ENCODE results near the gene M1AP.
A peak's percentile ranks its signal among the peaks of the same experiment; 100 is the strongest.

The M1AP gene

DNA sequence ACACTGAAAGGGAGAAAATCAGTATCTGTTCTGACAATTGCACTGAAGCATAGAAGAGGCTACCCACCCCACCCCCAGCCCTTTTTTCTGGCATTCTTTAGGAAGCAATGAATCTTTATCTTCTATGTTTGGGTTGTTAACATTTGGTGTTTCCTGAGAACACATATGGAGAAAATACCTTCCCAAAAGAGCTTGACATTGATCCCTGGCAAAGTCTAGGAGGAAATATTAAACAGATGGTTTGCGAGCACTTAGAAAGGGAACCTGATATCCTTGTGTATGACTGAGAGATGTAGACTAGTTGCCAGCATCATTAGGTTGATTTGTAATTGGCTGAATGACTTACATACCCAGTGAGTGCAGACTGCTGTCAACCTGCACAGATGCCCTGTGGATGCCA, 50.7 kb downstream of the M1AP start:
- no peak for ATAC-seq

DNA sequence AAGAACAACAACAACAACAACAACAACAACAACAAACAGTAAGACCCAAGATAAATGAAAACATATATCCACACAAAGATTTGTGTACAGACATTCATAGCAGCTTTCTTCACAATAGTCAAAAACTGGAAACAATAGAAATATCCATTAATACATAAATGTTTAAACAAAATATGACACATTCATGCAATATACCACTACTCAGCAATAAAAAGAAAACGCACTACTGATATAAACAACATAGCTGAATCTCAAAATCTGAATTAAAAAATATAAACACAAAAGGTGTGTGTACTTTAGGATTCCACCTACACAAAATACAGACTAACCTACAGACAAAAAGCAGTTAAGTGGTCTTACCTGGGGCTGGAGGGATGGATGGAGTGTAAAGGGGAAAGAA, 51.5 kb downstream of the M1AP start:
- DNase-seq (no peak), ATAC-seq (no peak)

More for the DNA sequence above, 50.7 kb downstream of the M1AP start:
- DNase-seq = no peak

DNA sequence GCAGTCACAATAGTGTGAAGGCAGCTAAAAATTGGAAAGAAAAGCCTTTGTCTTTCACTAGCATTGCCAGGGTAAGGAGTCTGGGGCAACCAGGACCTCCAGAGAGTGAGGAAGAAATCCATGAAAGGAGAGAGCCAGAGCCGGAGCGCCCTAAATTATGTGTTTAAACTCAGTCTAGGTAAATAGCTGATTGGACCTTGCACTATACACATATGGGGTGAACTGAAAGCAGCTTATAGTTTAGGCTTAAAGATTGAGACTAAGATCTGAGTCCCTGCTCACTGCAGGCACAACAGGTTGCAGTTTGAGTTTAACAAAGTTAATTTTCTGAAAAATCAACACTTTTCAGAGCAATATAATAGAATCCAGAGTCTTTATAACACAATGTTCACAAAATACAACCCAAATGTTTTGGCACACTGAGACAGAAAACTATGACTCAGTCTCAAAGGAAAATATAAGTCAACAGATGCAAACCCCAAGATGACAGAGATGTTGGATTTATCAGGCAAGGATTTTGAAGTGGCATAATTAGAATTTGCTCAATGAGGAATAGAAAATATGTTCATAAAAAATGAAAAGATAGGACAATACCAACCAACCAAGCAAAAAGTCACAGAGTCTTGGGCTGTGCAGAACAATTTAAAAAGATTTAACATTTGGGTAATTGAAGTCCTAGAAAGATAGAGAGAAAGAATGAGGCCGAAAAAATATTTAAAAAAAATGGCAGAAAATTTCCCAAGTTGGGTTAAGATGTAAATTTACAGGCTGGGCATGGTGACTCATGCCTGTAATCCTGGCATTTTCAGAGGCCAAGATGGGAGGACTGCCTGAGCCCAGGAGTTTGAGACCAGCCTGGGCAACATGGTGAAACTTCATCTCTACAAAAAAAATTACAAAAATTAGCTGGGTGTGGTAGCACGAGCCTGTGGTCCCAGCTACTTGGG, 54.0 kb downstream of the M1AP start:
- no peak for ATAC-seq
- DNase-seq = no peak

DNA sequence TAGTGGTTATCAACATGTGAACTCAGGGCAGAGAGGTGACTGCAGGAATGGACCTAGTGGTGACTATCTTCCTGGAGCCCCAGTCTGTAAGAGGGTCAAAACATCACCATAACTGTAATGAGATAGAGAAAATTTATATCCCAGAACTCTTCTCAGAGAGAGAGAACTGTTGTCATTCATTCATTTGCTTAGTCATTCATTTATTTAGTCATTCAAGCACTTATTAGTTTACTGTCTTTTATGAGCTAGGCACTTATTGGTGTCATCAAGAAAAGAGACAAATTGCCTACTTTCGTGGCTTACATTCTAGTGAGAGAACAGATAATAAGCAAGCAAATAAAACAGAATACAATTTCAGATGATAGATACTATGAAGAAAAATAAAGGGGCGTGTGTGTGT, 59.5 kb downstream of the M1AP start:
- ATAC-seq (no peak), DNase-seq (no peak)

DNA sequence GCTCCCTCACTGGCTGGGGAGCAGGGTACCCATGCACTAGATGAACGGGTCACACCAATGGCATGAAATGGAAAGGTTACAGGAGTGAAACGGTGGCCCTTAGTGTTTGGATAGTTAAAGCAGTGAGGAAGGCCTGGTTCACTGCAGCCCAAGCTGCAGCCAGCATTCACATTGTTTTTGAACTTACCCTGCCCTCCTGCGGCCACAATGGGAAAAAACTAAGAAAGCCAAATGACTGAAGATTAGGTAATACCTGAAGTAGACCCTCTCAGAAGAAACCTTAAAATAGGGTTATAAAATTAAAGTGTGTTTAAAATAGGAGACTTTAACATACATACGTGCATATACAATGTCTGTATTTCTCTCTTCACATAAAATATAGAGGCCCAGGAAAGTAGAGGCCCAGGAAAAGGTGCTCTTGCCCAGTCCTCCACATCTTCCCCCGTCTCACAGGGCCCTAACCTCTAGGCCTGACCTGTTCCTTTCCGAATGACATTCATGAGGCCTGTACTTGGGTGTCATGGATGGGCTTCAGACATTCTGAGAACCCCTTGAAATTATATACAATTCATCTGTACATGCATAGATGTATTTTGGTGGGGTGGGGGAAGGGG, 60.4 kb downstream of the M1AP start:
- peak; percentile 58 for DNase-seq
- ATAC-seq = peak; percentile 80

GRCh38 chr2:74585406-74586185, 62.5 kb downstream of the M1AP start:
- ATAC-seq (peak; percentile 49), DNase-seq (no peak)

DNA sequence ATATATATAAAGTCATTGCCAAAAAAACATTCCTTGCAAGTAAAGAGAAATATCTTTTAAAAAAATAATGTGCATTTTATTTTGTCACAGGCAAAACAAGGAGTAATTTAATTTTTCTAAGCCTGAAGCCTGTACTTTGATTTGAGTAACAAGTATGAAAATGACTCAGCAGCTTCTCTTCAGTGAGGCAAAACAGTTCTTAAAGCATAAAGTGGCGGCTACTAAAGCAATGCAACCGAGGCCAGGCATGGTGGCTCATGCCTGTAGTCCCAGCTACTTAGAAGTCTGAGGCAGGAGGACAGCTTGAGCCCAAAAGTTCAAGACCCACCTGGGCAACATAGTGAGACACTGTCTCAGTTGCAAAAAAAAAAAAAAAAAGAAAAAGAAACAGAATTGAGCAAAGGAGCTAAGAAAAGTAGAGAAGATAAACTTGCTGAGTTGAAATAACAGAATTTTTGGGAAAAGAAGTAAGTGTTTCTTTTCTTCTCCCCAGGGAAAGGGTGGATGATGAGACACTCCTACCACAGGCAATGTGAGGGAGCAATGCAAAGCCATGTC, 64.0 kb downstream of the M1AP start:
- DNase-seq = no peak
- ATAC-seq = peak; percentile 29

GRCh38 chr2:74583504-74583903, 64.6 kb downstream of the M1AP start:
- no peak for DNase-seq
- no peak for ATAC-seq

- ATAC-seq = no peak
- DNase-seq = no peak
These were observed 65.9 kb downstream of the M1AP start for GRCh38 chr2:74582184-74582583.

GRCh38 chr2:74581463-74581862, 66.7 kb downstream of the M1AP start:
- DNase-seq (no peak), ATAC-seq (no peak)

GRCh38 chr2:74578408-74578807, 69.7 kb downstream of the M1AP start:
- ATAC-seq (no peak), DNase-seq (no peak)

DNA sequence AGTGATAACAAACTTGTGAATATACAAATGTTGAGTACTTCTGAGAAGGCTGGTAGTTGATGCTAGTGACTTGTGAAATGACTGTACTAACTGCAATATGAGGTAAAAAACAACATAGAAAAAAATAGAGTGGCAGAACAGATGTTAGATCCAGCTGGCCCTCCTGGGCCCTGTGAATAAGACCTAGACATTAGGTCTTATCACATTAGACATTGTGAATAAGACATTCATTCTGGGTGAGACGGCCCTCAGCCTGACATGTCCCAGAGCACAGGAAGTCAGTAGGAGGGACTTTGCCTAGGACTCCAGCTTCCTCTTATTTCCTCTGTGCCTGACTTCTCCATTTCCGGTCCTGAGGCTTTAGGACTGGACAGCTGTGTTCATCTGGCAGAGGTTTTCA, 70.7 kb downstream of the M1AP start:
- peak; percentile 20 for ATAC-seq
- no peak for DNase-seq

DNA sequence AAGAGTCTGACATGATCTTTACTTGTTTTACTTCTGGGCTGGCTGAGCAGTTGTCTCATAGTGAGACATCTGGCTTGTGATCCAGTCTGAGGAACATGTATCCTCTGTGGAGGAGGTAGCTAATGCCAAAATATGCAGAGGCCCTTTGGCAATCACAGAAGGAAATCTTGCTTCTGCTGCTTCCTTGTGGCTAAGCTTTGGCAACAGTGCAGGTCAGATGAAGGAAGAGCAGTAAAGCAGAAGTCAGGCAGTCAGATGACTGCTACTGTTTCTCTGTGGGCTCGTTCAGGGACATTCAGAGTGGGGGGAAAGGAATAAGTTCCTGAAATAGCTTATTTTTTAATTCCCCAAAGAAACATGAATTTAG, 71.3 kb downstream of the M1AP start:
- DNase-seq = no peak
- ATAC-seq = no peak

DNA sequence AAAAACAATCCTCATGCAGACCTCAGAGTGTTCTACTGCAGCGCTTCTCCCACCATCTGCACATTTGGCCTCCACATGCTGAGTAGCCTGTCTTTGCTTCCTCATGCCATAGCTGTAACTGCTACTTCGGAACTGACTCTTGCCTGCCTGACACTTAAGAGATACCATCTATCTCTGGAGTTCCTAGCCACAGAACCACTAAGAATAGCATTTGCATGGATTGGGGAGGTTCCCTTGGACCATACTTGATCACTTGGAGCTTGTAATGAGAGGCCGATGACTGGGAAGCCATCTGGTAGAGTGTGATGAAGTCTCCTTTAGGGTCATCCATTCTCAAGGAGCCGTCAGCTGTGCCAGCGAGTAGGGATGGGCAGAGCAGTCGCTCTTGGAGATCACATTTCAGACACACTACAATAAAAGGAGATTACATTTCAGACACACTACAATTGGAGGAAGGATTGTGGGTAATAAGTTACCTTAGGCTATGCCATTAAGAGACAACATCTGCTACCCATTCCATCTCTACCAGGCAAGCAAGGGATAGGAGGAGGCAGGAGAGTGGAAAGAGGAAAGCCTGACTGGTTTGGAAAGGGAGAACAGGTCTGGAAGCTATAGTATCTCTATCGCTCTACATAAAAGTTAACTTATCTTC, 71.8 kb downstream of the M1AP start:
- ATAC-seq = no peak
- DNase-seq = no peak

DNA sequence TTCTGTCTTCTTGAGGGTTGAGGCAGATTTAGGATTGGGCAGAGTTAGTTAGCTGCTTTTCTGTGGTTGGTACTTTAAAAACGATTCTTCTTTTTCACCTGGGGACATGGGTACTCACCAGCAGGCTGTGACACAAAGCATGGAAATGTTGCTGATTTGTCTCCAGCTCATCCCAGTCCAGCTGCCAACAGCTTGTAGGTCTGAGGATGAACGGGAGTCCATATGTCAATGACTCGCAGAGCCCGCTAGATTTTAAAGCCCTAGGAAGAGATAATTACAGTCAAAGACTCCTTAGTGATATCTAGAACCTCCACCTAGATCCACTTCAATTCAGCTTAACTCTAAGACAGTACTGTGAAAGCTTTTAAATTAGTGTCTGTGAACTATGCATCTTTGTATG, 72.8 kb downstream of the M1AP start:
- DNase-seq (no peak), ATAC-seq (no peak)

DNA sequence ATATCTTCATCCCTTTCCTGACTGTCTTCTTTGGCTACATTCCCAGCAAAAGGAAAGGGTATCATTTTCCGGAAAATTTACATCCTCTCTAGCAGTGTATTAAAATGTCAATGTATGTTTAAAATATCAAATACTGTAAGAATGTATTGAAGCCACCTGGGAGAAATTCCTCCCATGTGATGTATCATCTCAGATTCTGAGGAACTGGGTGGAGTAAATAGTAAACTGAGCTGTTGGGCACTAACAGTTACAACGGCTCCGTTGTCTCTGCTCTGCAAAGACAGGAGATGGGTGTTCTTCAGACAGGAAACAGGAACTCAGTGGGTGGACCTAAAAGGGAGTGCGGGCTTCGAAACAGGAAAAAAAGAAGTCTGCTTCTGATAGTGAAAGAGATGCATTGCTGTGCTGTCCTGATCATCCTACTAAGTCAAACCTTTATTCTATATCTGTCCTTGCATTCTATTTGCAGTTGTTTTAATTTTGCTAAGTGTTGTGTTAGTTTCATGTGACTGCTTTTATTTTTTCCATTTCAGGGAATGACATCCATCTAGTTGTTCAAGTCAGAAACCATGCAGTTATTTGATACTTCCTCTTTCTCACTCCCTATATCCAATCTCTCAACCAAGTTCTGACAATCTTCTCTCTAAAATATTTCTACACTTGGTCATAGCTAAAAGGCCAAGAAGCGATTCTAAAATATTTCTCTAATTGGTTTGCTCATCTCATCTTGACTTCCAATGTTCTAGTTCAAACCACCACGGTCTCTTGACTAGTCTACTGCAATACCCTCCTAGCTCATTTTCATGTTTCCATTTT, 74.2 kb downstream of the M1AP start:
- ATAC-seq (peak; percentile 64), DNase-seq (no peak)

GRCh38 chr2:74572178-74572925, 75.8 kb downstream of the M1AP start:
- ATAC-seq = no peak

GRCh38 chr2:74571058-74571457, 77.1 kb downstream of the M1AP start:
- no peak for DNase-seq
- peak; percentile 80 for ATAC-seq

More at GRCh38 chr2:74572178-74572925, 75.8 kb downstream of the M1AP start:
- no peak for DNase-seq

DNA sequence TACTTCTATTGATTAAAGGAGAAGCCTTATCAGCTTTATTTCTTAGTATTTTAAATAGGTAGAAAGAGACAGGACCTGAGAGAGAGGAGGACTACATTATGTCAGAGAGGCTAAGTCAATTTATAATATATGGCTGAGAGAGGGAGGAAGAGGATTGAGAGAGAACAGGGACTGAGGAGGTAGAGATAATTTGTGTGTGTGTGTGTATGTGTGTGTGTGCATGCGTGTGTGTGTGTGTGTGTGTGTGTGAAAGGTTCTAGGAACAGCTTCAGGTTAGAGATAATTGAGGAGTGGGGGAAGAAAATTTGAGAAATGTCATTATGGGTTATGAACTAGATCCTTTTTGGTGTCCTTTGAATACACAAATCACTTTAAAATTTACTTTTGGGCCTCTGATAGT, 78.4 kb downstream of the M1AP start:
- ATAC-seq = no peak

DNA sequence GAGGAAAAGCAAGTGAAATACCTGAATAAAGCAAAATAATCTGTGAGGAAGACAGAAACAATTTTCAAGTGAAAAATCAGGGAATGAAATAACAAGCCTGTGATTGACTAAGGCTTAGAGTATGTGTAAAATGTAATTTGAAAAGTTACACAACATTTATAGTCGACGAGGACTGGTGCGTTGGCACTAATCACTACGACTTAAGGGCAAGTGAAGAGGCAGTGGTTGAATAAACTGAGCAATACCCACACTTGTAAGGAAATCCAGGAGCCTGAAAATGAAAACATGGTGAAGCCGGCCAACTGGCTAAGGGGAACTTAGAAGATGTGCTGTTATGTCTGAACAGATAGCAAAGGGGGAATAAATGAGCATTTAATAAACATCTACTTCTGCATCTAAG, 80.2 kb downstream of the M1AP start:
- ATAC-seq (no peak), DNase-seq (no peak)

More for the DNA sequence above, 78.4 kb downstream of the M1AP start:
- DNase-seq = no peak

GRCh38 chr2:74566754-74567085, 81.4 kb downstream of the M1AP start:
- peak; percentile 72 for ATAC-seq

More at GRCh38 chr2:74566754-74567085, 81.4 kb downstream of the M1AP start:
- DNase-seq = no peak

Measured in stimulated activated naive CD8-positive, alpha-beta T cell treated with anti-CD3 and anti-CD28 coated beads, Interleukin-15, Interleukin-2, amounts not matched to agents 100 U/mL and 50 U/mL, for 24 hours (primary cell).